Measurements from ENCODE around the gene MYRIP. TPM values are rescaled to one million over a fixed set of nuclear protein-coding genes. Genes with fewer than 3 reads are reported as not detected.

The MYRIP gene
- total and polyA plus RNA-seq, 8 donors: 0.29 to 1.9 (median 0.57) TPM

DNA sequence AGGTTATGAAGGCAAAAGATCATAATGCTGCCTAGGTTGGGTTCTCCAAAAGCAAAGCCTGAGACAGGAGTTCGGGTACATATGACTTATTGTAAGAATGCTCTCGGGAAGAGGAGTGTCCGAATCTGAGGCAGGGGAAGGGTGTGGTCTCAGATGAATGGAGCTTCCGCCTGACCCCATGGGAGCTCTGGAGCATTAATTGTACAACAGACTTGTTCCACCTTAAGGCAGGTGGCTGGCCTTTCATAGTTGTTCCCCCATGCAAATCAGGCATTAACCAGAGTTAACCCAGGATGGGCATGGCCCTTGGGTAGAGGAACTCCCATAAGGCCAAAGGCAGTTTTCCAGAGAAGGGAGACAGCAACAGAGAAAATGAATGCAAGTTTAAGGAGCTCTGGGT lies 170.6 kb downstream of the MYRIP start:
- TF ChIP-seq, protein P1, sequence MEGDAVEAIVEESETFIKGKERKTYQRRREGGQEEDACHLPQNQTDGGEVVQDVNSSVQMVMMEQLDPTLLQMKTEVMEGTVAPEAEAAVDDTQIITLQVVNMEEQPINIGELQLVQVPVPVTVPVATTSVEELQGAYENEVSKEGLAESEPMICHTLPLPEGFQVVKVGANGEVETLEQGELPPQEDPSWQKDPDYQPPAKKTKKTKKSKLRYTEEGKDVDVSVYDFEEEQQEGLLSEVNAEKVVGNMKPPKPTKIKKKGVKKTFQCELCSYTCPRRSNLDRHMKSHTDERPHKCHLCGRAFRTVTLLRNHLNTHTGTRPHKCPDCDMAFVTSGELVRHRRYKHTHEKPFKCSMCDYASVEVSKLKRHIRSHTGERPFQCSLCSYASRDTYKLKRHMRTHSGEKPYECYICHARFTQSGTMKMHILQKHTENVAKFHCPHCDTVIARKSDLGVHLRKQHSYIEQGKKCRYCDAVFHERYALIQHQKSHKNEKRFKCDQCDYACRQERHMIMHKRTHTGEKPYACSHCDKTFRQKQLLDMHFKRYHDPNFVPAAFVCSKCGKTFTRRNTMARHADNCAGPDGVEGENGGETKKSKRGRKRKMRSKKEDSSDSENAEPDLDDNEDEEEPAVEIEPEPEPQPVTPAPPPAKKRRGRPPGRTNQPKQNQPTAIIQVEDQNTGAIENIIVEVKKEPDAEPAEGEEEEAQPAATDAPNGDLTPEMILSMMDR (IDR thresholded peaks at IDR 0.05): no peak
- H3K36me3 ChIP-seq: no peaks in the 10 kb centered on the region
- intact Hi-C loops (cut with DNase I): no loop called here
- no peaks in the 10 kb centered on the region for H3K27me3 ChIP-seq
- no peaks in the 10 kb centered on the region for H3K9me3 ChIP-seq
- ATAC-seq: no peak
- H3K4me1 ChIP-seq: no peaks in the 10 kb centered on the region
- no peak overlapping the region for H3K4me3 ChIP-seq
- H3K27ac ChIP-seq: no peak overlapping the region
- DNase-seq: no peak

DNA sequence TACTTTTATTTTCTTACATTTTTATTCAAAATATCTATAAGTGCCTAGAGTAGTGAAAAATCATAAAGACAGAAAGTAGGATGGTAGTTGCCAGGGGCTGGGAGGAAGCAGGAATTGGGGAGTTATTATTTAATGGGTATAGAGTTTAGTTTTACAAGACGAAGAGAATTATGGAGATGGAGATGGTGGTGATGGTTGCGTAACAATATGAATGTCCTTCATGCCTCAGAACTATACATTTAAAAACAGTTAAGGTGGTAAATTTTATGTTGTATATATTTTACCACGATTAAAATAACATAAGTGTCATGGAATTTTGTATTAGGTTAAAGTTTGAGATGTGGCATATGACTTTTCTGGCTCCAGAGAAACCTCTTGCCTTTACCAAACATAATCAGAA lies 171.4 kb downstream of the MYRIP start:
- H3K27ac ChIP-seq: no peak overlapping the region
- TF ChIP-seq, protein P1 (IDR thresholded peaks at IDR 0.05): no peak
- no peak overlapping the region for H3K4me3 ChIP-seq
- no peaks in the 10 kb centered on the region for H3K4me1 ChIP-seq
- no peaks in the 10 kb centered on the region for H3K36me3 ChIP-seq
- no peak for DNase-seq
- H3K27me3 ChIP-seq: no peaks in the 10 kb centered on the region
- no peak for ATAC-seq
- intact Hi-C loops (cut with DNase I): no loop called here
- H3K9me3 ChIP-seq: no peaks in the 10 kb centered on the region

DNA sequence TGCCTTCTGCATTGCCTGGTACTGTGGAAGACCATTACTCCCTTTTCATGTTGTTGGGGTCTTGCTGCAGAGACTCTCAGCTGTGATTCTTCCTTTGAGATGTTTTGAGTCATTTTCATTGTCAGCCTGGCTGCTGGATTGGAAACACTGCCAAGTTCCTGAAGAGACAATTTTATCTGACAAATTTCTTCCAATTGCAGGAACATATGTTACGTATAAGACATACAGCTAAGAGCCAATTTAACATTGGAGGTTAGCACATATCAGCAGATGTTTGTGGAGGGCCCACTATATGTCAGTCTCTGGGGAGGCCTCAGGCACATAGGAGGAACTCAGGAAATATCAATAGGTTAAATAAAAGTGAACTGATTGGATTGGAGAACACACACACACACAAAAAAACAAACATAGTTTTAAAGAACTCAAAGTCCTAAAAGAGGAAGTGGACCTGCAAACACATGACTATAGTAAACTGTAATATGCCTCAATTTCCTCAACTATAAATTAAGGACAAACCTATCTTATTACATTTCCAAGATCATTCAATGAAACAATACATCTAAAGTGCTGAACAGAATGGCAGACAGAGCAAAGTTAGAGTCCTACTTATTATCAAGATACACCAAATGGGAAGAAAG lies 172.3 kb downstream of the MYRIP start:
- Histone ChIP-seq H3K36me3 (no peaks in the 10 kb centered on the region), H3K27me3 (no peaks in the 10 kb centered on the region), H3K4me1 (no peaks in the 10 kb centered on the region), H3K4me3 (no peak overlapping the region), H3K9me3 (no peaks in the 10 kb centered on the region), H3K27ac (no peak overlapping the region)
- no peak for DNase-seq
- ATAC-seq: no peak
- intact Hi-C loops (cut with DNase I): no loop called here
- TF ChIP-seq, protein P1 (IDR thresholded peaks at IDR 0.05): no peak

DNA sequence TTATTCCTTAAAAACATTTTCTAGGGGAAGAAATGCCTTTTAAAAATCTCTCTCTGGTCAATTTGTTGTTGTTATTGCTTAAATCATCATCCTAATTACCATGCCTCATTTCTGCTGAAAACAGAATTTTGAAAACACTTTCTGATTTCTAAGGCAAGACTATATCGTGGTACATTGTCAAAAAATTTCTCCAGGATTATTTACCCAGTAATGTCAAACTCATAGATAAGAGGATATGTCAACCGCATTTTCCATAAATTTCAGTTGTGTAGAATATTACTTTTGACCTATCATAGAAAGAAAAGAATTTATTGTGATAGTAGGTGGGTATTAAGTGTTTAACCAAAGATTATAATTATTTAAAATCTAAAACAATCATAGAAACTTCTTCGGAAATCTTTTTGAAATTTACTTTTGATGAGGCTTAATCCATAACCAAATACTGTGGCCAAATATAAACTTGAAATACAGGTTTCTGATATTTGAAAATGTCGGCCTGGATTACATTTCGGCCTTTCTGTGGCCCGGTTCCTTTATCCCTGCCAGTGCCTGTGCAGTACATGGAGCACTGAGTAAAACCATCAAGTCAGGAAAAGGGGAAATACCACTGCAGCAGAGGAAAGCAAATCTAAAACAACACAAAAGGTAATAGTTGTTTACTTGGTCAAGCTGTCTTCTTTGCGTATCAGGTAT lies 173.4 kb downstream of the MYRIP start:
- no peak for ATAC-seq
- H3K4me1 ChIP-seq: no peaks in the 10 kb centered on the region
- H3K36me3 ChIP-seq: no peaks in the 10 kb centered on the region
- intact Hi-C loops (cut with DNase I): no loop called here
- no peak overlapping the region for H3K4me3 ChIP-seq
- H3K9me3 ChIP-seq: no peaks in the 10 kb centered on the region
- TF ChIP-seq, protein P1 (IDR thresholded peaks at IDR 0.05): no peak
- no peak for DNase-seq
- no peaks in the 10 kb centered on the region for H3K27me3 ChIP-seq
- no peak overlapping the region for H3K27ac ChIP-seq

DNA sequence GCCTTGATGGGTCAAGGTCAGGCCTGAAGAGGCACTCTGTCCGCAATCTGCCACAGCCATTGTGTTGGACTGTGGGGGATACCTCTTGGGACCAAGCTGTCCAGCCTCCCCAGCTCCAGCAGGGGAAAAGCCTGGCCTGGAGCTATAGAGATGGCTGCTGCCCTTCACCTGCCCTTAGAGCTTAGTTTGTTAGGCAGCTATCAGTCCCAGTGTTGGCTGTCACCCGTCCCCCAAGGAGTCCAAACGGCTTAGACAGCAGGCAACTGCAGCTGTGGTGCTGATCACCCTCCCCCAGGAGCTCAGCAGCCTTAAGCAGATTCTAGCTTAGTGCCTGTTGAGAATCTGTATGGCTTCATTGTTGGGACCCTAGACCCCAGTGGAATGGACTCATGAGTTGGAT lies 180.3 kb downstream of the MYRIP start:
- no peaks in the 10 kb centered on the region for H3K9me3 ChIP-seq
- TF ChIP-seq, protein P1 (IDR thresholded peaks at IDR 0.05): no peak
- no peak overlapping the region for H3K27ac ChIP-seq
- no peak for DNase-seq
- H3K27me3 ChIP-seq: no peaks in the 10 kb centered on the region
- H3K36me3 ChIP-seq: no peaks in the 10 kb centered on the region
- intact Hi-C loops (cut with DNase I): no loop called here
- H3K4me3 ChIP-seq: no peak overlapping the region
- H3K4me1 ChIP-seq: no peaks in the 10 kb centered on the region
- no peak for ATAC-seq
